Pancreas (tissue), 10 donors: ENCODE results near the gene DUSP16. TPM values are rescaled to one million over a fixed set of nuclear protein-coding genes. Genes with fewer than 3 reads are reported as not detected.

Source experiments
- ATAC-seq, 4 donors: fragments of 200-7000 bp; cut with Tn5 transposase; one replicate each; pipeline versions ENCODE4 v1.8.0 to v1.9.1; 2020; ENCODE audit warnings: mild to moderate bottlenecking in 4 of 4, moderate library complexity in 4 of 4
- DNase-seq, 6 donors: peaks; one replicate each; pipeline ENCODE4 v3.0.0-alpha.2; 2020
- FAIRE-seq: peaks from 2 replicates; lab custom pipeline; 2012; peaks lifted over from hg19 to GRCh38; lab: Jason Lieb, UNC
- H3K27ac ChIP-seq, 4 donors: fragments of 200-600 bp; sonication (generic); 1 replicate in 3 of 4; 2 replicates in 1 of 4; pipeline versions ENCODE4 v1.5.0 to v1.8.0; 2020
- H3K27me3 ChIP-seq, 4 donors: fragments of 200-600 bp; one replicate each; pipeline ENCODE4 v1.8.0; 2021
- H3K36me3 ChIP-seq, 3 donors: fragments of 200-600 bp; sonication (generic) in 1 of 3; one replicate each; pipeline versions ENCODE4 v1.5.0 to v1.8.0; 2020 to 2021
- H3K4me1 ChIP-seq, 3 donors: fragments of 200-600 bp; one replicate each; pipeline ENCODE4 v1.8.0; 2021
- H3K4me3 ChIP-seq, 4 donors: fragments of 200-600 bp; sonication (generic) in 2 of 4; one replicate each; pipeline versions ENCODE4 v1.5.0 to v1.8.0; 2020 to 2021
- H3K9me3 ChIP-seq, 4 donors: fragments of 200-600 bp; one replicate each; pipeline ENCODE4 v1.8.0; 2021
- WGBS, 2 donors: extraction: QIAGEN DNeasy Blood & Tissue Kit; methylation state at CpG; one replicate each; pipeline ENCODE4 v1.1.7; 2013; 5-methylcytosine and 5-hydroxymethylcytosine counted together
- intact Hi-C, 3 donors: fragments of 100-400 bp; cut with DNase I; formaldehyde crosslinking; loops; one replicate each; pipeline versions ENCODE4 v1.11.1 to v1.14.2; 2022
- polyA plus RNA-seq, 2 donors: library from polyadenylated mRNA; stranded (reverse); fragments of 200-250 nt; gene quantifications; one replicate each; pipeline ENCODE4 v1.2.3, GENCODE V29; 2013
- total RNA-seq, 6 donors: library from RNA; stranded (reverse); fragmentation: NEBNext Ultra II Directional in 4 of 6; extraction: Animal tissue kit (Norgen Biotek cat#: 25700) in 4 of 6; gene quantifications; one replicate each; pipeline versions ENCODE4 v1.2.1 to v1.2.4, GENCODE V29; 2021 to 2023
- TF ChIP-seq, protein P1 (sequence below), 4 donors: fragments of 200-600 bp; sonication (generic) in 3 of 4; IDR thresholded peaks; one replicate each; pipeline versions ENCODE4 v1.5.0 to v1.8.0; 2021; ENCODE audit warnings: antibody characterized with exemption in 4 of 4
- donor health status: healthy with polysubstance abuse.
- donor health status: DM: no; HTN: no; CAD: no; lungs with moderate emphysema.
- donor health status: DM: no; HTN: no; CAD: no.
- donor health status: control.
- donor health status: control.
- donor health status: Bipolar disorder and iron deficiency.
- donor health status: DM: yes; HTN: yes; CAD: no.
- donor health status: DM: no; HTN: no; CAD: no.
- donor health status: DM: no; HTN: no; CAD: no.
- donor health status: DM: yes; HTN: yes; CAD: no.

DUSP16 gene
- total and polyA plus RNA-seq, 8 donors, result 5.8 to 38.7 (median 26.5) TPM

DNA sequence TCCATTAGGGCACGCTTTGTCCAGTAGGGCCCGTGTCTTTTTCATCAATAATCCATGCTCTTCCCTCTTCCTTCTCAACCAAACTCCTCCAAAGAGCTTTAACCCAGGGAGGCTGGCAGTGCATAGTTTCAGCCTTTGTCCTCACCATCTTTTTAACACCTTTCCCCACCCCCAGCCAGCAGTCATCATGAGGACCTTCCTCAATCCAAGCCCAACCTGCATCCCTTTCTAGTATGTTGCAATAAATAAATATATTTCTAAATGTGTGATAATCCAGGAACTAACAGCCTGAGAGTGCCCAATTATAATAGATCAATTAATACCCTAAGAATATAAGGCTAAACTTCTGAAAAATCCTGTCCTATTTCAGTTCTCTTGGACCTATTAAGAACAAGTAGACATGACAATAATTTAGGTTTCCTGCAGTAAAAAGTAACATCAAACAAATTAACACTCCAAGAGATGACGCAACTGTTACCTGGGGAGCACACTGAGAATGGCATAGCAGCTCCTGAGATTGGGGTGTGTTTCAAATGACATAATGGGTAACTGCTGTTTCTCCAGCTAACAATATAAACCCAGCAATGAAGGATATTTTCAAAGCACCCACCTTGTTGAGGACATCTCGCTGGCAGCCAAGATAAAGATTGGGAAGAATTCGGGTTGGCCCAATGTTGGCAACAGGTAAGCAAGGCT lies 62.6 kb downstream of the DUSP16 start:
- H3K27me3 ChIP-seq, result no peaks in the 10 kb centered on the region
- ATAC-seq, result peak in 2 of 4 donors; percentile 31 to 33
- intact Hi-C loops, result no loop called here
- no peaks in the 10 kb centered on the region for H3K36me3 ChIP-seq
- TF ChIP-seq, protein P1, sequence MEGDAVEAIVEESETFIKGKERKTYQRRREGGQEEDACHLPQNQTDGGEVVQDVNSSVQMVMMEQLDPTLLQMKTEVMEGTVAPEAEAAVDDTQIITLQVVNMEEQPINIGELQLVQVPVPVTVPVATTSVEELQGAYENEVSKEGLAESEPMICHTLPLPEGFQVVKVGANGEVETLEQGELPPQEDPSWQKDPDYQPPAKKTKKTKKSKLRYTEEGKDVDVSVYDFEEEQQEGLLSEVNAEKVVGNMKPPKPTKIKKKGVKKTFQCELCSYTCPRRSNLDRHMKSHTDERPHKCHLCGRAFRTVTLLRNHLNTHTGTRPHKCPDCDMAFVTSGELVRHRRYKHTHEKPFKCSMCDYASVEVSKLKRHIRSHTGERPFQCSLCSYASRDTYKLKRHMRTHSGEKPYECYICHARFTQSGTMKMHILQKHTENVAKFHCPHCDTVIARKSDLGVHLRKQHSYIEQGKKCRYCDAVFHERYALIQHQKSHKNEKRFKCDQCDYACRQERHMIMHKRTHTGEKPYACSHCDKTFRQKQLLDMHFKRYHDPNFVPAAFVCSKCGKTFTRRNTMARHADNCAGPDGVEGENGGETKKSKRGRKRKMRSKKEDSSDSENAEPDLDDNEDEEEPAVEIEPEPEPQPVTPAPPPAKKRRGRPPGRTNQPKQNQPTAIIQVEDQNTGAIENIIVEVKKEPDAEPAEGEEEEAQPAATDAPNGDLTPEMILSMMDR (IDR thresholded peaks at IDR 0.05), result no peak
- peaks cover 0 to 1% (median 0%) of the 10 kb centered on the region in 3 donors for H3K4me1 ChIP-seq
- no peak overlapping the region for H3K4me3 ChIP-seq
- H3K27ac ChIP-seq, result no peak overlapping the region
- WGBS, 2 donors, result 87 to 91% methylated on average over 5 of the region's 5 CpGs
- DNase-seq, result no peak
- no peaks in the 10 kb centered on the region for H3K9me3 ChIP-seq
- FAIRE-seq, result no peak

DNA sequence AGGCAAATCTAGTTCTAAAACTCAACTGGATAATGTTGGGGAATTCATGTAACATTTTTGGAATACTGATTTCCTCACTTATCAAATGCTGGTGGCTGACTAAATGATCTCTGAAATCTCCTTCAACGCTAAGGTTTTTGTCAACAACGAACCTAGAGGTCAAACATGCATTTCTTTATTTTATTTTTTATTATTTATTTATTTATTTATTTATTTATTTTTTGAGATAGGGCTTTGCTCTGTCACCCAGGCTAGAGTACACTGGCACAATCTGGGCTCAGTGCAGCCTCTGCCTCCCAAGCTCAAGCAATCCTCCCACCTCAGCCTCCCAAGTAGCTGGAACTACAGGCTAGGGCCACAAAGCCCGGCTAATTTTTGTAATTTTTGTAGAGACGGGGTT lies 64.5 kb downstream of the DUSP16 start:
- H3K36me3 ChIP-seq, result no peaks in the 10 kb centered on the region
- WGBS, 2 donors, result 86 to 87% methylated on average over 4 of the region's 4 CpGs
- no peak overlapping the region for H3K27ac ChIP-seq
- no peaks in the 10 kb centered on the region for H3K27me3 ChIP-seq
- H3K9me3 ChIP-seq, result no peaks in the 10 kb centered on the region
- FAIRE-seq, result no peak
- ATAC-seq, result no peak
- no peak for DNase-seq
- TF ChIP-seq, protein P1 (IDR thresholded peaks at IDR 0.05), result no peak
- intact Hi-C loops, result no loop called here
- H3K4me3 ChIP-seq, result no peak overlapping the region
- H3K4me1 ChIP-seq, result no peaks in the 10 kb centered on the region

DNA sequence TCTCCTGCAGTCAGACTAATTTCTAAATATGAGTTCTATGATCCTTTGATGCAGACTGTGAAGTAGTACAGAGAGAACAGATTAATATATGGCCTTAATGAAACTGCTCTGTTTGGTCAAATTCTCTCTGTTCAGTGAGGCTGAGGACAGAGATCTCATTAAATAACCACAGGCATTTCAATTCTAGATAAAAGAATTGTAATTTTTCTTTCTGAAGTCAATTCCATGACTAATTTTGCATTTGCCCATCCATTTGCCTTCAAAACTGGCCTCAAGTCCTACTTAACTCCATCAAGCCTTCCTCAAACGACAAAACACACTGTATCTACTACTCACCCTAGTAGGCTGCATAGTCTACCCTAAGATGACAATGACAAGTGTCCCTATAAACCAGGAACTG lies 67.1 kb downstream of the DUSP16 start:
- no peaks in the 10 kb centered on the region for H3K9me3 ChIP-seq
- FAIRE-seq (no peak), DNase-seq (no peak), ATAC-seq (no peak)
- TF ChIP-seq, protein P1 (IDR thresholded peaks at IDR 0.05), result no peak
- 86 to 87% methylated on average over 1 of the region's 1 CpG for WGBS, 2 donors
- H3K27me3 ChIP-seq, result no peaks in the 10 kb centered on the region
- intact Hi-C loops, result no loop called here
- H3K27ac ChIP-seq, result no peak overlapping the region
- peaks cover 0 to 6% (median 0%) of the 10 kb centered on the region in 3 donors for H3K4me1 ChIP-seq
- H3K4me3 ChIP-seq, result no peak overlapping the region
- H3K36me3 ChIP-seq, result no peaks in the 10 kb centered on the region

DNA sequence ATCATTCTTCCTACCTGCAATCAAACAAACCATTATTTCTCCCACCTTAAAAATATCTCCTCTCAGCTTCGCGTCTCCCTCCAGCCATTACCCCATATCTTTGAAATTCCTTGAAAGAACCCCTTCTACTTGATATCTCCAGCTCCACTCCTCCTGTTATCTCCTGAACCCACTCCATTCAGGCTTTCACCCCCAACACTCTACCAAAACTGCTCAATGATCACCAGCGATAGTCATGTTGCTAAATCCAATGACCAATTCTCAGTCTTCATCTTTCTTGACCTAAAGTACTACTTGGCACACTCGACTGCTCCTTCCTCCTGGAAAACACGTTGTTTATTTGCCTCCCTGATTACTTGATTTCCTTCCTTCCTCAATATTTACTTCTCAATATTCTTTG lies 70.1 kb downstream of the DUSP16 start:
- ATAC-seq, result no peak
- Histone ChIP-seq H3K27ac (no peak overlapping the region), H3K4me3 (no peak overlapping the region), H3K36me3 (no peaks in the 10 kb centered on the region), H3K4me1 (peaks cover 0 to 15% (median 12%) of the 10 kb centered on the region in 3 donors), H3K9me3 (no peaks in the 10 kb centered on the region), H3K27me3 (no peaks in the 10 kb centered on the region)
- 78 to 86% methylated on average over 5 of the region's 5 CpGs for WGBS, 2 donors
- TF ChIP-seq, protein P1 (IDR thresholded peaks at IDR 0.05), result no peak
- no peak for DNase-seq
- FAIRE-seq, result no peak
- intact Hi-C loops, result no loop called here

DNA sequence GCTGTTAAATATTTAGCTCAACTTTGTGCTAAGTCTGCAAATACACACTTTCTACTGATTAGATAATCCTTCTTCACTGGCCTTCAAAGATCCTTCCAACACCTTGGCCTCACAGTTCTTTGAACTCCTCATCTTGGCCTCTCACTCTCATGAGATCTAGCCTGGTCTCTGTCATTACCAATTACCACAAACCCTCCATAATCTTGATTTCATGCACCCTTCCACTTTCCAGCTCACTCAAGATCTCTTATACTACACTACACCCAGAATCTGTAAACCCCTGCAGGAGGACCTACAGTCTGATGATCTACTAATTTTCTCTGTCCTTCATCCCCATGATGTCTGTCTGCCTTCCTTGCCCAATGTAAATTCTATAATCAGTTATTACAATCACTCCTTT lies 71.1 kb downstream of the DUSP16 start:
- peak in 2 of 4 donors; percentile 13 to 37 for ATAC-seq
- Histone ChIP-seq H3K27ac (no peak overlapping the region), H3K9me3 (no peaks in the 10 kb centered on the region), H3K4me1 (peaks cover 0 to 22% (median 19%) of the 10 kb centered on the region in 3 donors), H3K36me3 (no peaks in the 10 kb centered on the region), H3K4me3 (no peak overlapping the region), H3K27me3 (no peaks in the 10 kb centered on the region)
- DNase-seq, result no peak
- intact Hi-C loops, result no loop called here
- FAIRE-seq, result no peak
- TF ChIP-seq, protein P1 (IDR thresholded peaks at IDR 0.05), result no peak
